Germinal center (tissue), 1 donor: ENCODE data around the gene IL1R2.

Experiments used
- DNase-seq: peaks from one replicate; pipeline ENCODE4 v3.0.0; 2012; ENCODE audit warnings: mixed read lengths, low spot score

The IL1R2 gene

GRCh38 chr2:102022884-102023539 is 31.3 kb downstream of the IL1R2 start:
- DNase-seq = no peak

DNA sequence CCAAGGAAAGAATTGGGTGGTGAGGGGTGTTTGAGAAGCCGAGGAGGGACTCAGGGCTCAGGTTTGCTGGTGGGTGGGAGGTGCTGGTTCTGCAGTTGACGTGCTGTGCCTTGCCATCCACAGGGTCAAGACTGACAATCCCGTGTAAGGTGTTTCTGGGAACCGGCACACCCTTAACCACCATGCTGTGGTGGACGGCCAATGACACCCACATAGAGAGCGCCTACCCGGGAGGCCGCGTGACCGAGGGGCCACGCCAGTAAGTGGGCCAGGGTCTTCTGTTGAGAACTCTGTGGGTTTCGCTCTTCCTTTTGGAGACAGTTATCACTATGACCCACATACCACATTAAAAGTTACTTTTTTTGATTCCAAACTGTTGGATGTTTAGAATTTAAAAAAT is 32.6 kb downstream of the IL1R2 start:
- no peak for DNase-seq

DNA sequence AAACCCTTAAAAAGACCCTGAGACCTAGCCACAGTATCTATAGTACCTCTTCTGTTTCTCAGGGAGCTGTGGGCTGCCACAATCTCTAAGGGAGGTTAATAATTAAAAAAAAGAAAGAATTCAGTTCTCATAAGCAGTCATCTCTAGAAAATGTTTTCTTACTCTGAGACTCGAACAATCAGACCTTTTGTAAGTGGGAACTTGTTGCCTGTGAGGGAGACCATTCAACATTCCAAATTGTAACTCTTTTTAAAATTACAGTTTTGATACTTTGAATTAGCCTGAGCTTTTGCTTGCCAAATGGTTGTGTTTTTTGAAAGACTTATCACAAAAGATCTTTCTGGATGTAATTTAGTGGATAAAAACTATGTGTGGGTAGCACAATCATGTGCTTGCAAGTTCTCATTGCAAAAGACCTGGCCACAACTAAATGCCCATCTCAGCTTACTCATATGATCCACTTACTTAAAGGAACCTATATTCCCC is 33.3 kb downstream of the IL1R2 start:
- no peak for DNase-seq

DNA sequence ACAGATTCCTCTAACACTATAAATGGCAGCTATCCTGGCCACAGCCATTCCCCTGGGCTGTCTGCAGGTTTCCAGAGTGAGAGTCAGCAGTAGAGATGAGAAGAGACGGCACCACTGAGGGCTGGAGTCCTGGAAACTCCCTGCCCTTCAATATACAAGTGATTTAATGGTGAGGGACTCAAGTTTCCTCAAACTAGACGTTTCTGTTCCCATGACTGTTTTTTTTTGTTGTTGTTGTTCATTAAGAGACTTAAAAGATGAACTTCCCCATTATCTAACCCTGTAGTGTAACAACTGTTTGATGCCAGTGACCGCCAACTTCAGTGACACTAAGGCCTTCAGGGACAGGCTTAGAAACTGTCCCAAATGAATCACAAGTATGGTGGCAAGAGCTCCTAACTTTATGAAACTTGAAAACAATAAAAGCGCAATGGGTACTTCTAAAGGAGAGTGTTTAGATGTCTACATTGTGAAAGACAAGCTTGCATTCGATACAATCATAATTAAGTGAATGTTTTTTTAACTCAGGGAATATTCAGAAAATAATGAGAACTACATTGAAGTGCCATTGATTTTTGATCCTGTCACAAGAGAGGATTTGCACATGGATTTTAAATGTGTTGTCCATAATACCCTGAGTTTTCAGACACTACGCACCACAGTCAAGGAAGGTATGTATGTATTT is 34.0 kb downstream of the IL1R2 start:
- DNase-seq = no peak

- DNase-seq = no peak
These were observed 35.5 kb downstream of the IL1R2 start for GRCh38 chr2:102027036-102027980.

DNA sequence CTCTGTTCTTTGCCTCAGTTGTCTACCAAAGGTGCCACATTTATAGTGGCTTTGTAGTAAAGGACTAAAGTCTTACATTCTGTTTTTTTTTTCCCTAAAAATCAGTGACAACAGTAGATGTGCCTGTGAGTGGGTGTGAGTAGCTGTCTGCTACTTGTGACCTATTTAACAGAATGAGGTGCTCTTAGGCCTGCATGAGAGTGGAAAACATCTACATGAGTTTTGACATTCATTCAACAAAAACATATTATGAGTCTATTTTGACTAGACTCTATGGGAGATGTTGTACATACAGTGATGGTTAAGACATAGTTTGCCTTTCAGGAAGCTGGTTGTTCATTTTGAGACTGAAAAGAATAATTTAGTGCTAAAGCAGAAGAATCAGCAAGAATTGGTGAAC is 36.7 kb downstream of the IL1R2 start:
- no peak for DNase-seq

- no peak for DNase-seq
These were observed 37.6 kb downstream of the IL1R2 start for GRCh38 chr2:102029405-102029804.

DNA sequence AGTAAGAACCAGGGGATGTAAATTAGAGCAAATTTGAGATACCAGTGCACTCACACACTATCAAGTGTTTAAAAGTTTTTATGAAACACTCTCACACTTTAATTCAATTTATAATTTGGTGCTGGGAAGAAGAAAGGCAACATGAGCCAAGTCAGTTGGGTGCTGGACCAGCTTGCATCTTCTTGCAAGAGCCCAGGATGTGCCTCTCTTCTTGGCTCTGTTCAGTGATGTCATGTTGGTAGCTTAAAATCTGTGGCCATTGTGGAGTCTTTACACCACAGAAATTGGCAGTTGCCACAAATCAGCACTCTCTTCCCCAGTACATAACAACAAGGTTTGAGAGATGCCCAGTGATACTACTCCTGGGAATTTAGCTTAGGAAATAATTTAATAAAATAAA is 38.2 kb downstream of the IL1R2 start:
- no peak for DNase-seq

DNA sequence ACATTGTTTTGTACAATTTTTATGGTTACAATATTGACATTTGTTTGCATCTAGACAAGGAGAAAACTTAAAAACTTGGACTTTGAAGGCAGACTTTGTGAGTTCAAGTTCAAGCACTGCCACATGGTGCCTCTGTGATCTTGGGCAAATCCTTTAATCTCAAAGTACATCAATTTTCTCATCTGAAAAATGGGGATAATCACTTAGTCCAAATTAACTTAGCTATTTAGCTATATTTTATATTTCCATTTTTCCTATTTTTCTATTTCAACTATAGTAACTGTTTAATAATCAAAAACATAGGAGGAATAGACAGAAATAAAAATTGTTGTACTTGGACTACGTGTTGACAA is 38.7 kb downstream of the IL1R2 start:
- DNase-seq = no peak

GRCh38 chr2:102030855-102031527 is 39.2 kb downstream of the IL1R2 start:
- DNase-seq = no peak

DNA sequence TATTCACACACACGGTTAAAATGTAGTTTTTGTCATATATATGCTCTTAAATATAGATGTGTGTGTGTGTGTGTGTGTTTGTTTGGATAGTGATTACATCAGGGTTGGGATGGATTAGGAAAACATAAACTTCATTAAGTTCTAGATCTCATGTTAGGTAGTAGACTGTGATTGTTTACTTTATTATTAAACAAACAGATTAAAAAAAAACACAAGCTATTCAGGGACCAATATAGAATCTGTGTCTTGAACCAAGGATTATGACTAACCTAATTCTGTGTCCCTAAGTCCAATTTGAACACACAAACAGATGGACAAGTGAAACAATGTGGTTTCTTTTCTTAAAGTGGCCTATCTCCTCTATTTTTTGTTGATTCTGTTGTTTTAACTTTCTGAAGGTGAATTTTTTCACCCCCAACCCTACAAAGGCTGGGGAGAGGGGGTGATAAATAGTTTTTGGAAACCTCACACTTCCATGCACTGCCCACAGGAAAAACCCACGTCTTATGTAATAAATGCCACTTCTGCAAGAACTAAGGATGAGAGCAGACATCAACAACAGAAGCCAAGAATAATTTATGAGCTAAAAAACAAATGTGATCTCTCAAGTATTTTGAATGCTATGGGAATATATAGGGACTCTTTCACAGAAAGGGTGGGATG is 40.7 kb downstream of the IL1R2 start:
- DNase-seq = no peak

- peak; percentile 4 for DNase-seq
These were observed 41.4 kb downstream of the IL1R2 start for GRCh38 chr2:102033031-102033749.

GRCh38 chr2:102033750-102034682 is 42.3 kb downstream of the IL1R2 start:
- no peak for DNase-seq

DNA sequence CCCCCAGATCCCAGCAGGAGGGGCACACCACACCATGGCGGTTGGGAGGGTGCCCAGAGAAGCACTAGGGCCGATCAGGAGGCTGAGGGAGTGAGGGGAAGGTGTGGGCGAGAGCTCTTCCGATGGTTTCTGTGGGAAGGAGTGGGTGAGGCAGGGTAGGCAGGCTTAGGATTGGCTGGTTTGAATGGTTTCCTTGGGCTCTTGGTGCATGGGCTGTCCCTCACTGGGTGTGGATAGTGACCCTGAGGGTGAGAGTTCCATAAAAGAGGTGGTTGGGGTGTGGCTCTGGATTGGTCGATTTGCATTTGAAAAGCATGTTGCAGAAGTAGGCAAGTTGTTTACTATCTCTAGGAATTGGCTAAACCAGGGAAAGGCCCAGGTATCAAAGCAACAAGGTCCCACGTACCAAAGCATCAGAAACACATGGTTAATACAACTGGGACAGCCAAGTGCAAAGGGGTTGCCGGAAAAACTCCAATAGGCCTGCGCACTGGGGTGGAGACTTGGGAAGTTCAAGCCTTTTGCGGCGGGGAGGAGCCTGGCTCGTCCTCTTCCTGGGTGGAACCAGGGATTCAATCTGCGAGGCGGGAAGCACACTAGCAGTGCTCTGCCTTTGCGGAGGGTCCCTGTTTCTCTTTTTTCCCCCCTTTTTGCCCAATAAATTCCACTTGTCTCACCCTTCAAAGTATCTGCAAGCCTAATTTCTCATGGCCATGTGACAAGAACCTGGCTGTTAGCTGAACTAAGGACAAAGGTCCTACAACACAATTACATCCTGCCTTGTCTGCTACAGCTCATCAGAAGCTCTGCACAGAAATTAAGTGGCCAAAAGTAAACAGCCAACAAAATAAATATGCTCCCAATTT is 43.2 kb downstream of the IL1R2 start:
- DNase-seq = no peak

DNA sequence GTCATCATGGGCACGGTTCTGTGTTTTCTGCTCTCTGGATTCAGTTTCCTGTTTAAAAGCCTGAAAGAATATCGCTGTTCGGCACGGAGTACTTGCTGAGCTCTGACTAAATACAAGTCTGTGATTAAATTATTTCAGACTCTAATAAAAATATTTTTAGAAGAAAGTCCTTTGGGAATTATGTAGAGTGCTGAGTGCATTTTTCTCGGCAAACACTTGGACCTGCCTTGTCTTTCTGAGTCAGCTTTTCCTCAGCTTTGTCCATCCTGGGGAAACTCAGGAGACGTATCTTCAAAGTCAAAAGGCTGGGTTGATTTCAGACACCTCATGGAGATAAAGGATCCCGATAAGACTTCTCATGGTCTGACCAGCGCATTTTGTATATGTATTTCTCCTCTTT is 45.9 kb downstream of the IL1R2 start:
- DNase-seq = no peak

DNA sequence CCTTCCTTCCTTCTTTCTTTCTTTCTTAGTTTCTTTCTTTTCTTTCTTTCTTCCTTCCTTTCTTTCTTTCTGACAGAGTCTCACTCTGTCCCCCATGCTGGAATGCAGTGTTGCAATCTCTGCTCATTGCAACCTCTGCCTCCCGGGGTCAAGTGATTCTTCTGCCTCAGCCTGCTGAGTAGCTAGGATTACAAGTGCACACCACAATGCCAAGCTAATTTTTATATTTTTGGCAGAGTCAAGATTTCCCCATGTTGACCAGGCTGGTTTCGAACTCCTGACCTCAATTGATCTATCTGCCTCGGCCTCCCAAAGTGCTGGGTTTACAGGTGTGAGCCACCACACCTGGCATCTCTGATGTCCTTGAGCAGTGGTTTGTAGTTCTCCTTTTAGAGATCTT is 48.5 kb downstream of the IL1R2 start:
- no peak for DNase-seq

- no peak for DNase-seq
These were observed 49.6 kb downstream of the IL1R2 start for GRCh38 chr2:102041351-102041750.

DNA sequence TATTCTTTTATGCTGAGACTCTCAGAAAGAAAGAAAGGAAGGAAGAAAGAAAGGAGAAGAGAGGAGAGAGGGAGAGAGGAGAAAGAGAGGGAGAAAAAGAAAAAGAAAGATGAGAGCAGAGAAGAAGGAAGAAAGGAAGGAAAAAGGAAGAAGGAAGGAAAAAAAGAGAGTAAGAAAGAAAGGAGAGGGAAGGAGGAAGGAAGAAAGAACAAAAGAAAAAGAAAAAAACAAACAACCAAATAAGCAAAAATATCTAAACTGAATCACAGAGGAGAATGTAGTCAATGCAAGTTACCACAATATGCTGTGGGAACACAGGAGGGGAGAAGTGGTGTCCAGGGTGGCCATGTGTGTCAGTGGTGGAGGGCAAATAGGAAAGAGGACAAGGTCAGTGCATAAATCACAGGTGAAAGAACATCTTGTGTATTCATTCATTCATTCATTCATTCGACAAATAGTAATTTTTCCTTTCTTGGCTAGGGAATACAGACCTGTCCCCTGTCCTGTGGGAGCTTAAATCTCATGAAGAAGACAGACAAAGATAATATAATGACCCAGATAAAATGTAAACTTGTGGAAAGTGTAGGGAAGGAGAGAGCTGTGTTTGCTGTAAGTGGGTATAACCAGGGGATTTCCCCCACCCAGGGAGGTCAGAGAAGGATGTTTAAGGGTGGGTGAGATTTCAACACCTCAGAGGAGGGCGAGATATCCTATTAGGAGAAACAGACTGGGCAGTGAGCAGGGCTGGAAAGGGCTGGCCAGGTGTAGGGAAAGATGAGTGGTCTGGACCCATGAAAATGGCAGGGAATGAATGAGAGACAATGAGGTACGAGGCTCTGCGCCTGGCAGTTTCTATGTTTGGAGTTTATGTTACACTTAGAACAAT is 50.7 kb downstream of the IL1R2 start:
- no peak for DNase-seq
